HS-5 (cell line): Measurements from ENCODE around the gene FEM1A.
"Not testable (repeated sequence)": the region's sequence is repeated elsewhere in the genome, so short reads cannot be mapped to it uniquely, and the experiment has no call there.

Experiments
- DNase-seq: peaks from one replicate; pipeline ENCODE4 v3.0.0-alpha.2; 2012; ENCODE audit warnings: low read depth

The FEM1A gene

DNA sequence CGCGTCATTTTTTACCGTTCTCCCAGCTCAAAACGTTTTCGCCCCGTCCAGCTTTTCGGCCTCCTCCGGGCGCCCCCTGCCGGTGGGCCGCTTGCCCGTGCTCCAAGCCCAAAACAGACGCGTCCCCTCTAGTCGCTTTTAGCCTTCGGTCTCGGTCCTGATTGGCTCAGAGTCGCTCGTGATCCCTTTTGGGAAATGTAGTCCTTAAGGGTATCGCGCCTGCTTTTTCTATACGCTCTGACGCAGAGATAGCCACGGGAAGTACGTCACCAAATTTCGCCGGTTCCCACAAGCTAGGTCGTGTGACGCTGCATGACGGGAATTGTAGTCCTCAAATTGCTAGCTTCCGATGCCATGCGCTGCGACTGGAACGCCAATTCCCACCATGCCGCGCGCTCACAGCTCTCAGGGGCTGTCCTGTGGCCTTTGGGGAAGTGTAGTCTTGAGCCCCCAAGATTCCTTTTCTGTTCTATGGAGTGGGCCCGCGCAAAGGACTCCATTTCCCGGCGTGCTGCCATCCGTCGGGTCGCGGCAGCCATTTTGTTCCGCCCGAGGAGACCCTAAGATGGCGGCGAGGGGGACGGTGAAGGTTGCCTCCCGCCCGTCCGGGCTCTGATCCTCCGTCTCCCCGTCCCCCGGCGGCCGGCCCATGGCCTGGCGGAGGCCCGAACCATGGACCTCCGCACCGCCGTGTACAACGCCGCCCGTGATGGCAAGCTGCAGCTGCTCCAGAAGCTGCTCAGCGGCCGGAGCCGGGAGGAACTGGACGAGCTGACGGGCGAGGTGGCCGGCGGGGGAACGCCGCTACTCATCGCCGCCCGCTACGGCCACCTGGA, at the start of gene FEM1A:
TSS of gene FEM1A (plus strand) at position 552 of the 836 bp plus-strand sequence. CDS start at position 673, 121 bp downstream.
- DNase-seq: peak; percentile 100

DNA sequence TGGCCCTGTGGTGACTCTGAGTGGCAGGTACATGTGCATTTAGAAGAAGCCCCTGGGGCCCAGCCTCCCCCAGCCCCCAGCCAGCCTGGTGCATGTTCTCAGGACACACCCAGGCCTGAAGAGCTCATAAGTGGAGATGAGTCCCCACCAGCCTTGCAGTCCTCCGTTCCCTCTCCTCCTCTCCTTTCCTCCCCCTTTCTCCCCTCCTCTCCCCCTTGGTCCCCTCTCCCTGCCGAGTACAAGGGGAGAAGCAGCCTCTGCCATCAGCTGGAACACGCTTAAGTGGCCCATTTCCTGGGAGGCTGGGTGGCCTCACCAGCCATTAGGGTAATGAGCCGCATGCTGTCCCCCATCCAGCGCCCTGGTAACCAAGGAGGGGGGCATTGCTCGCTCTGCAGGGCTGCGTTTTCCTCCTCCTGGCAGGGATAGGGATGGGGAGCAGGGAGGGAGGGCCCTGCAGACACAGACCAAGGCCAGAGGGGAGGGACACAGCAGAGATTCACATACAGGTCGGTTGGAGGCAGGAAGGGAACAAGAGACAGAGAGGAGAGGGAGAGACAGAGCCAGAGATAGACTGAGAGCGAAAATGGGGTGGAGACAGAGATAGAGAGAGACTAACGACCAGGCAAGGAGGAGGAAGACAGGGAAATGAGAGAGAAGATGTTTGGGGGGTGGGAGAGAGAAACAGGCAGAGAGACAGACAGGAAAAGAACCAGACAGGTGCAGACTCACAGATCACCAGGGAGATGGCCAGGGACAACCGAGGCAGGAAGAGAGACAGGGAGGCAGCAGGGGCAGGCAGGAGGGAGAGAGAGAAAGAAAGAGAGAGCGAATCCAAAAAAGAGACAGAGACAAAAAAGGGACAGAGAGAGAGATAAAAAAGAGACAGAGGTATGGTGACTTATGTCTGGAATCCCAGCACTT, 48.5 kb upstream of the FEM1A start:
- DNase-seq: no peak

DNA sequence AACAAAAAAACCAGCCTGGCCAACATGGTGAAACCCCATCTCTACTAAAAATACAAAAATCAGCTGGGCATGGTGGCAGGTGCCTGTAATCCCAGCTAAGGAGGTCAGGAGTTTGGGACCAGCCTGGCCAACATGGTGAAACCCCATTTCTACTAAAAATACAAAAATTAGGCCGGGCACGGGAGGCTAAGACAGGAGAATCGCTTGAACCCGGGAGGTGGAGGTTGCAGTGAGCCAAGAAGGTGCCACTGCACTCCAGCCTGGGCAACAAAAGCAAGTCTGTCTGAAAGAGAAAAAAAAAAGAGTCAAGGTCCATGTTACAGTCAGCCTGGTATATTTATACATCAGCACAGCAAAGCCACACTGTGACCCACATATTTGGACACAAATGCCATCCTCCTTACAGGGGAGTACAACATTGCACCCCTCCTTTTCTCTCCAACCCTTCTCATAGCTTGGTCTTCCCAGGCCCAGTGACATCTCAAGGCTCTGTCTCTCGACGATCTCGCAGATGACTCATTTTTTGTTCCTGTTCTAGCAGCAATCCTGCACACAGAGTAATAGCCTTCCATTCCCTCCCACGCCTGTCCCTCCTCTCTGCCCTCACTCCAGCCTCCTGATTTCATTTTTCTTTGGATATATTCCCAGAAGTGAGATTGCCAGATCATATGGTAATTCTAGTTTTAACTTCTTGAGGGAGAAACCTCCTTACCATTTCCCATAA, 46.9 kb upstream of the FEM1A start:
- peak; percentile 88 for DNase-seq

GRCh38 chr19:4745175-4745574, 46.4 kb upstream of the FEM1A start:
- DNase-seq: not testable (repeated sequence)

GRCh38 chr19:4745986-4746385, 45.5 kb upstream of the FEM1A start:
- DNase-seq: no peak

DNA sequence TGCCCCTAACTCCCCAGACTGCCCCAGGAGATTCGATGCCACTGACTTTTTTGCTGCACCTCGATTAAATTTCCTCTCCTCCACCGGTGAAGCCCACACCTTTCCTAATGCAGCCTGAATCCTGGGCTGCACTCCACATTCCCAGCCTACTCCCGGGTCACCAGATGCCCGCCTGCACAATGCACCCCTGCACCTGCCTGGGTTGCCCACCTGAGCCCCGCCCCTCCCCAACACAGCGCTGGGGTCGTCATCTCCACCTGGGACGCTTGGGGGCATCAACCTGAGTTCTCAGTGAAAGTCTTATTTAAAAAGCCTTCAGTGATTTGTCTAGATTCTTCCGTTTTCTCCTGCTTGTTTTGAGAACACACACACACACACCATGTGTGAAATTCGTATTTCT, 43.3 kb upstream of the FEM1A start:
- DNase-seq: no peak

- no peak for DNase-seq
Observed at GRCh38 chr19:4748589-4748988, 42.9 kb upstream of the FEM1A start.

DNA sequence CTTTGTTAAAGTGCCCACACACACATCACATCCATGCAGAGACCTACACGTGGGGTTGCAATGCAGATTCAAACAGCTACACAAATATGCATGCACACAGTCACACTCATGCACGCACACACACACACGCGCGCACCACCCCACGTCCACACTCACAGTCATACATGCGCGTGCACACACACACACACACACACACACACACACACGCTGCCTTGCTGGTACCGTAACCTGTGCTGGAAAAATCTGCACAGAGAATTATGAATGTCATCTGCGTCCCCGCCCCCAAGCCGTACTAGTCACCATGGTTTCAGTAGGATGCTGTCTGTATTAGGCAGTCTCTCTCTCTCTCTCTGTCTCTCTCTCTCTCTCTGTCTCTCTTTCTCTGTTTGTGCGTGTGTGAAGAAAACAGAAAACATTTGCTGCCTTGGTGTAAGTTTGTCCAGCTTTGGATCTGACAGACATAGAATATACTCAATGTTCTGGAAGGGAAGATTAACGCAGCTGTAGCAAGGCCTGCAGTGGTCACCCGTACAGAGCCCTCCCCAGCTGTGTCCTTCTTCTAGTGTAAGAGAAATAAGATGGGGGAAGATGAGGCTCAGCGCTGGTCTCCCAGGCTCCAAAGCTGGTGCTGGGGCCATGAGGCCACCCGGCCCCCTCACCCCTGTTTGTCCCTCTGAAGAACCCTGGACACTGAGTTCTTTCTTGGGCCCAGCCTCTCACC, 41.5 kb upstream of the FEM1A start:
- DNase-seq: no peak

GRCh38 chr19:4754248-4754647, 37.3 kb upstream of the FEM1A start:
- DNase-seq: no peak

DNA sequence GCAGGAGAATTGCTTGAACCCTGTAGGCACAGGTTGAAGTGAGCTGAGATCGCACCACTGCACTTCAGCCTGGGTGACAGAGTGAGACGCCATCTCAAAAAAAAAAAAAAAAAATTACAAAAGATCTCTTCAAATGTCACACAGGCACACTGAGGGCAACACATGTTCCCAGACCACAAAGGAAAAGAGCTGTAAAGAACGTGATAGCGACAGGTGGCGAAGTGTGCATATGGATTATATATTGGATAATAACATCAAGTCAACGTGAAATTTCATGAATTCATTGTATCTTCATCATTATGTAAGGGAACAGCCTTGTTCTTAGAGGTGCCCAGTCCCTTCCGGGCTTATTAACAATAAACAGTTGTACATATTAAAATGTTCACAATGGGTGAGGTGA, 36.1 kb upstream of the FEM1A start:
- no peak for DNase-seq

GRCh38 chr19:4758082-4758481, 33.5 kb upstream of the FEM1A start:
- no peak for DNase-seq

DNA sequence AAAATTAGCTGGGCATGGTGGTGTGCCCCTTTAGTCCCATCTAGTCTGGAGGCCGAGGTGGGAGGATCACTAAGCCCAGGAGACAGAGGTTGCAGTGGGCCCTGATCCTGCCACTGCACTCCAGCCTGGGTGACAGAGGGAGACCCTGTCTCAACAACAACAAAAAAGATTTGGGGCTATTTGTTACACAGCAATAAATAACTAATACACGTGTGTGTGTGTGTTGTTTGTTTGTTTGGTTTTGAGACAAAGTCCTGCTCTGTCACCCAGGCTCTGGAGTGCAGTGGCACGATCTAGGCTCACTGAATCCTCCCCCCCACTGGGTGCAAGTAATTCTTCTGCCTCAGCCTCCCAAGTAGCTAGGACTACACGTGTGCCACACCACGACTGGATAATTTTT, 32.9 kb upstream of the FEM1A start:
- DNase-seq: no peak

GRCh38 chr19:4759388-4760284, 31.9 kb upstream of the FEM1A start:
- peak; percentile 42 for DNase-seq

DNA sequence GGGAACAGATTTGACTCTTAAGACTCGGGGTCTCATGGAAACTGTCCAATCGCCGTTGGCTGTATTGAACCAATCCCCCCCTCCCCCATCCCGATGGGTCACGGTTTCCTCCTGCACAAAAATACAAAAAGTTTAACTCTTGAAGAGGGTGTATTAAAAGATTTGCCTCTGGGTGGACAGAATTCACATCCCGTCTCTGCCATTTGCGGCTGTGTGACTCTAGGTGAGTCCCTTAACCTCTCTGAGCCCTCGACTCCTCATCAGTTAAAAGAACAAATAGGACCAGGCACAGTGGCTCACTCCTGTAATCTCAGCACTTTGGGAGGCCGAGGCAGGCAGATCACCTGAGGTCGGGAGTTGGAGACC, 31.3 kb upstream of the FEM1A start:
- no peak for DNase-seq

DNA sequence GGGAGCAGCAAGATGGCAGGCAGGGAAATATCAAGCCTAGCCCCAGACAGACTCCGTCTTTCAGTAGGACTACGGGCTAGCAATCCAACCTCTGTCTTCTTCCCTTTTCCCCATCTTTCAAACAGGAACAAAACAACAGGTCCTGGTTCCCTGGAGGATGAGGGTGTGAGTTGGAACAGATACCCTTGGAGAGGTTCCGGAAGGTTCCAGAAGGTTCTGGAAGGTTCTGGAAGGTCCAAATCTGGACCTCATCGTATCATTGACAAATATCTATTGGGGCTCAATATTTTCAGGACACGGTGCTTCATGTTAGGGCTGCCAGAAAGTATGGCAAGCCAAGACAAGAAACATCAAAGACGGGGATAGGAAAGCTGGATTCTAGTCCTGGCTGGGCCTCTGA, 28.5 kb upstream of the FEM1A start:
- DNase-seq: no peak

DNA sequence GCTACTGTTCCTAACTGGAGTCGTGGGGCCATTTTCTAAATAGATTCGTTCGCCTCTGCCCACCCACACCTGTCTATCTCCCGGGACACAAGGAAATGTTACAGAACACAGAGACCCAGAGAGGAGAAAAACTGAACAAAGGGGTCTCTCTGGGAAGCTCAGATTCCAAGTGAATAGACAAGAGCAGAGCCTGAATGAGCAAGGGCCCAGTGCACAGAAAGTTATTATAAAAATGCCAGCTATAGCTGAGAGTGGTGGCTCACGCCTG, 27.2 kb upstream of the FEM1A start:
- no peak for DNase-seq

GRCh38 chr19:4768934-4769777, 22.4 kb upstream of the FEM1A start:
- DNase-seq: peak; percentile 8

DNA sequence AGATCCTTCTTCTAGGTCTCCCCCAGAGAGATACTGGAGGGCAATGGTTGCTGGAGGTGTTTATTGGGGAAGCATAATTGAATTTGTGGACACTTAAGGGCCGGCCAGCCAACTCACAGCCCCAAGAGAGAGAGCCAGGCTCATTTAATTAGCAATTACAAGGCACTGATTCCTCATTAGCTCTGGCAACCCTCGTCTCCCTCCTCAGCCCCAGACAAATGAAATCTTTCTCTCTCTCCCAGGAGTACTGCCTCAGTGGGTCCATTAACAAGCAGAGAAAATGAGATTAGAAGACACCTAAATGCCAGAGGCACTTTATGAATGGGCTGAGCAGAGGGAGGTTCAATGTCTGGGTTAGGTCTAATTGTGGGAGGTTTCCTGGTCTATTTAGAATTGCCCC, 19.0 kb upstream of the FEM1A start:
- DNase-seq: no peak

DNA sequence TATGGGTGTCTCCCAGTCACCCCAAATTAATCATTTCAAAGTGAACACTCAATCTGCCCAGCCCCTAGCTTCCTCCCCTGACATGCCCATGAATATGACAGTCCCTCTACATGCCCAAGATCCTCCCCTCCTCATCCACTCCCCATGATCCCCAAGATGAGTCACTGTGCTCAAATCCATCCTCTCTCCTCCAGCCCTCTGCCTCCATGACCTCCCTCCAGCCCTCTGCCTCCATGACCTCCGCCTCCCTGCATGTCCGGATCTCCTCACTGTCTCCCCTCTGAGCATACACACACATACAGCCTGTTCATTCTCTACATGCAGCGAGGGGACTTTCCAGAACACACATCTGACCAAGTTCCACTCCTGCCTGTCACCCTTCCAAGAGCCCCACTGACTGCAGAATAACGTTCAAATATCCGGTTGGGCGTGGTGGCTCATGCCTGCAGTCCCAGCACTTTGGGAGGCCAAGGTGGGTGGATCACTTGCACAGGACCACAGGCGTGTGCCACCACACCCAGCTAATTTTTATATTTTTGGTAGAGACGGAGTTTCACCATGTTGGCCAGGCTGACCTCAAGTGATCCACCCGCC, 18.4 kb upstream of the FEM1A start:
- DNase-seq: no peak

GRCh38 chr19:4774136-4774535, 17.4 kb upstream of the FEM1A start:
- no peak for DNase-seq
